Myocyte (in vitro differentiated cells): ENCODE measurements around the gene CYBC1. TPM values are rescaled to one million over a fixed set of nuclear protein-coding genes. Genes with fewer than 3 reads are reported as not detected.

Experiments used
- DNase-seq: peaks from one replicate; pipeline ENCODE4 v3.0.0-alpha.2; 2012; ENCODE audit warnings: low read depth
- polyA plus RNA-seq: library from polyadenylated mRNA; unstranded; fragments of >200 nt; gene quantifications from one replicate; pipeline ENCODE4 v1.2.1, GENCODE V29; 2012; ENCODE audit warnings: missing spikeins
- total RNA-seq: library from RNA; depleted of rRNA; stranded (reverse); fragments of >200 nt; gene quantifications from 2 replicates; pipeline ENCODE4 v1.2.3, GENCODE V29; 2014

Gene CYBC1
- total RNA-seq = 59.0 and 62.2 TPM in 2 replicates
- polyA plus RNA-seq = 46.9 TPM

DNA sequence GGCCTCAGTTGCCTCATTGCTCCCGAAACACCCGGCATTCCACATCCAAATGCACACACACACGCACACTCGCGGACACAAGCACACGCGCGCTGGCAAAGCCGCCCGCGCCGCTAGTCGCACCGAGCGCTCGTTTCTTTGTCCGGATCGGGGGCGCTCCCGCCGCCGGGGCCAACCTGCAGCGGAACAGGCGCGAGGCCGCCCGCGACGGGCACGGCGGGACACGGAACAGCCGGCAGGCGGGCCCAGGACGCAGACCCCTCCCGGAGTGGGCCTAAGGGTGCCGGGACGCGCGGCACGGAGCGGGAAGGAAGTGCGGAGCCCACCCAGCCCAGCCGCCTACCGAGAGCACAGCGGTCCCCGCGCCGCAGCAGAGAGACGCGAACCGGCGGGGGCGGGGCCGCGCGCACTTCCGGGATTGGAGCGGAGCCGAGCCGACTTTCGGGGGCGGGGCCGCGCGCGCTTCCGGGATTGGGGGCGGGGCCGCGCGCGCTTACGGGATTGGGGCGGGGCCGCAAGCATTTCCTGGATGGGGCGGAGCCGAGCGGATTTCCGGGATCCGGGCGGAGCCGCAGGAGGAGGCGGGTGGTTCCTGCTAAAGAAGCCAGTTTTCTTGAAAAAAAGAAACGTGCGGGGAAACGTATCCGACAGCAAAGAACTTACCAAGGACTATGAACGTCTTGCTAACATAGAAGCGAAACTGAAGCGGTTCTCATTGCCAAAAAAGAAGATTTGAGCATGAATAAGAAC lies at the start of gene CYBC1:
Gene CYBC1, minus strand, starts transcription at position 396 of the 750 bp plus-strand sequence. CDS start 1,498 bp downstream, outside the sequence.
- DNase-seq = peak; percentile 91

DNA sequence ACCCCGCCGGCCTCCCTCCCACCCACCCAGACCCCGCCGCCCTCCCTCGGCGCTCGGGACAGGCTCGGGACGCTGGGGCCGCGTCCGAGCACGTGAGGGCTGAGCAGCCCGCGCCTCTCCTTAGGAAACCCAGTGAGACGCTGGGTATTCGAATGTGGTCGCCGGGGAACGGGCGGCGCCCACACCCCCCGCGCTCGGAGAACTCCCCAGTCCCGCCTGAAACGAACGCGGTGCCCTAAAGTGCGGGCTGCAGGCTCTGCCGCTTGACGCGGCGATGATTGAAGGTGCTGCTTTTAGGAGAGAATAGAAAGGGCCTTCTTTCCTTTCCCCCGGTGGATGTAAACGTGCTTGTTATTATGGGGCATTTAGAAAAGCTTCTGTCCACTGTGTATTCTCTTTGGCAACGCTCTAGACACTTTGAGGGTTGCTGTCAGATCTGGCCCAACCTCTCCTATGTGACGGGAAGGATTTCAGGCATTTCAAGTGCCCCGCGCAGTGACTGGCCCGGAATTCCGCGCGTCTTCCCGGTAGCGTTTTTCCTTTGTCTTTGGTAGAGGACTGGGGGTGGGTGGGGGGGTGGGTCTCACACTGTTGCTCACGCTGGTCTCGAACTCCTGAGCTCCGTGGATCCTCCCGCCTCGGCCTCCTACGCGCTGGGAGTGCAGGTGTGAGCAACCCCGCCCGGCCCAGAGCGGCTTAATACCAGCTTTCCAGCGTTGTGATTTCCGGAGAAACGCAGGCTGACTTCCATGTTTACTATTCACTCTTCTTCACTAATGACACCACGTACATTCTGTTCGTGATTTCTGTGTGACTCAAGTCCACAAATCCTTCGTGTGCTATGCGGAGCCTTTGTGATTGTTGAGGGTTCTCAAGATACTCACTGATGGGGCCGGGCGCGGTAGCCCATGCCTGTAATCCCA lies 47.2 kb upstream of the CYBC1 start:
- DNase-seq = peak; percentile 63

- peak; percentile 94 for DNase-seq
Measured at GRCh38 chr17:82496529-82497434, 46.2 kb upstream of the CYBC1 start.

DNA sequence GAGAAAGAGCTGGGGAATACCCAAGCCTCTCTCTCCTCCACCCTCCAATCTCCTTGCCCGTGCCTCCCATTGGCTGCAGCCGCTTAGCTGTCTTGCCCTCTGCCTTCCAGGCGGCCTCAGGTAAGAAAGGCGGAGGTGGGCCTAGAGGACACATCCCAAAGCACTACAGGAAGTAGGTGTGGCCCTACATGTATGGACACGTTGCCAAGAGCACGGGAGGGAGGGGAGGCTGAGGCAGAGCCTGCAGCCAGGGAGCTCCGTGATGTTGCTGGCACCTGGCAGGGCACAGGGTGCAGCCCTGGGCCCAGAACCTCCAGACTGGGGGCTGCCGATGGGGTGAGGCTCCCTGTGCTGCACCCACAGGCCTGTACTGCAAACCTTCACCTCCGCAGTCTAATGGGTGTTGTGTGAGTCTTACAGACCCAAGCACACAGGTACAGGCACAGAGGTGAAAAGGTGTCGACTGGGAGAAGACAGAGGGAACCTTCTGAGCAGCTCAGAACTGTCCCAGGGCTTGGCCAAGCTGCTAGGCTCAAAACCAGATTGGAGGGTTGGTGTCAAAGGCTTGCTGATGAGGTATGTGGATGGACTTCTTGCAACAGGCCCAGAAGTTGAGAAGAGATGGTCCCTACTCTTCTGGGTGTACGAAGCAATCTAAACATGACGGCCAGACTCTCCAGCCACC lies 45.4 kb upstream of the CYBC1 start:
- no peak for DNase-seq

- DNase-seq = peak; percentile 95
Measured at GRCh38 chr17:82494236-82495055, 43.9 kb upstream of the CYBC1 start.

DNA sequence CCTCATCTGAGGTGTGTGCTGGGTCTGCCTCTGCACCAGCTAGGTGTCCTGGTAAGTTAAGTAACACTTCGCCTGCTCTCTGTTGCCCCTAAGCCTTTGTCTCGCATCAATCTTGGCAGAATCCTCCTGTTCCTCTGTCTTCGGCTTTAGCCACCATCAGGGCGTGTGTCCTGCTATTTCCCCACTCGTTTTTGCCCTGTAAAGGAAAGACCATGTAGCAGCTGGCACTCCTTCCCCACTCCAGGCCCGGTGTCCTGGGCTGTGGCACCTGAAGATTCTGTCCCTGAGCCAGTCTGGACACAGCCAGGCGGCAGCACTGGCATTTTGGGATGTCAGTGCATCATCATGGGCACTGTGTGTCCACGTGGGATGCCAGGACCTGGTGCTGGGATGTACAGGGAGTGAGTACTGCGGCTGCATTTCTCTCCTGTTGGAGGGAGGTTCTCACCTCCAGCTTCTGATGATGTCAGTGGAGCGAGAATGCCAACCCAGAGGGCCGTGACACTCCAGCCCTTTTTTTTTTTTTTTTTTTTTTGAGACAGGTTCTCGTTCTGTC lies 42.8 kb upstream of the CYBC1 start:
- DNase-seq = no peak

- DNase-seq = peak; percentile 60
Measured at GRCh38 chr17:82492643-82493225, 42.2 kb upstream of the CYBC1 start.

GRCh38 chr17:82491533-82491932 lies 41.0 kb upstream of the CYBC1 start:
- DNase-seq = no peak

GRCh38 chr17:82491196-82491530 lies 40.6 kb upstream of the CYBC1 start:
- DNase-seq = no peak

- no peak for DNase-seq
Measured at GRCh38 chr17:82490512-82491195, 40.1 kb upstream of the CYBC1 start.

- DNase-seq = no peak
Measured at GRCh38 chr17:82489851-82490511, 39.4 kb upstream of the CYBC1 start.

GRCh38 chr17:82489117-82489516 lies 38.6 kb upstream of the CYBC1 start:
- DNase-seq = peak; percentile 55

- DNase-seq = no peak
Measured at GRCh38 chr17:82487910-82488309, 37.4 kb upstream of the CYBC1 start.

DNA sequence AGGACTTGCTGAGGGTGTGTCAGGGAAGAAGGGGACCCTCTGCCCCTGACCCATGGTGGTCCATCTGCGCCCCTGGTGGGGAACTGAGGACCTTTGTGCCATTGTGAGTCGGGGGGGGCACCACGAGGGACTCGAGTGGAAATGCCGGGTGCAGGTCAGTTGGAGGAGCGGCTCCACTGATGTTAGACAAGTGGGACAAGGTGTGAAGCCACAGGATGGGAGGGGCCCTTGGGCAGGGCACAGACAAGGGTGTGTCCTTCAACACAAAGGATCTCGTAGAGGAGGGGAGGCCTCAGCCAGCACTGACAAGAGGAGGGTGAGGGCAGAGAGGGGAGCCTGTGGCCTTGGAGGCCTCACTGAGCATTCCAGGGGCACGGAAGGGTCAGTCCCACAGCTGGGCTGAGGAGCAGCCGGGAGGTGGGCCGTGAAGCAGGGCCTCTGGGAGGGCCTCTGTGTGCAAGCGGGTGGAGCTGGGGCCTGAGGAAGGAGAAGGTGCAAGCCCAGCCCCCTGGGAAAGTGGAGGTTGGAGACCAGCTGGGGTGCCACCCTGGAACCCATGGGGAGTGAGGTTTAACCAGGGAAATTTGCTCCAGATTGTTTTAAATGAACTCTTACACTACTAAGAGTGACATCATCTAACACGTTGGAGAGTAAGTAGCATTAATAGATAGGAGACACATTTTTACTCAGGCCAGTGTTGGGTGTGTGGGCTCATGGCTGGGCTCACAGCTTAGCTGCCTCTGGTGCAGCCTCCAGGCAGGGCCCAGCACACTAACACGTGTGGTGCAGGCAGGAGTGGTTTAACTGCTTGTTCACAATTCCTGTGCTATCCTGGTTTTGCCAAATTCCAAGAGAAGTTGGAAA lies 35.9 kb upstream of the CYBC1 start:
- DNase-seq = no peak

- DNase-seq = no peak
Measured at GRCh38 chr17:82483836-82484235, 33.3 kb upstream of the CYBC1 start.

- DNase-seq = no peak
Measured at GRCh38 chr17:82483204-82483660, 32.7 kb upstream of the CYBC1 start.

DNA sequence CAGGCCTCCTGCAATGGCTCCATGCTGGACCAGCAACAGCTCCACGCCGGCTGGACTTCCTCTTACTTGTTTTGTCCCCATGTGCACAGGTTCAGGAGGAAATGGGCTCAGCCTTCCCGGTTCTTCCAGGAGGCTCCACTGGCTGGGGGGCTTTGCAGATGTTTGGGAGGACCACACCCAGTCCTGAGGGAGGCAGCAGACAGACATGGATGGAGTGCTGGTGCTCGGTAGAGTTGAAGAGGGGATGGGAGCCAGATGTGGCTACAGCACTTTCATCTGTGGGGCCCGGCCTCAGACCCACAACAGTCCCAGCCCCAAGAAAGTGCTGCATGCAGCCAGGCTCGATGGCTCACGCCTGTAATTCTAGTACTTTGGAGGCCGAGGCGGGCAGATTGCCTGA lies 29.8 kb upstream of the CYBC1 start:
- no peak for DNase-seq
